GM08714 (cell line): ENCODE measurements around the gene PIAS4.

Experiments
- H3K4me3 ChIP-seq: fragments of 200-500 bp; sonication (Bioruptor generic); 2 replicates; pipeline ENCODE4 v1.5.1; 2014; ENCODE audit warnings: mild to moderate bottlenecking, low read length, inconsistent platforms
- ZNF274 ChIP-seq: IDR thresholded peaks from 2 replicates; pipeline ENCODE4 v1.6.1; 2012; ENCODE audit warnings: mild to moderate bottlenecking, low read depth, low read length

Gene PIAS4

GRCh38 chr19:4018140-4018613 lies 10.6 kb downstream of the PIAS4 start:
- TF ChIP-seq ZNF274: no peak
- no peak overlapping the region for H3K4me3 ChIP-seq

- H3K4me3 ChIP-seq: no peak overlapping the region
- TF ChIP-seq ZNF274: no peak
These were observed 11.4 kb downstream of the PIAS4 start for GRCh38 chr19:4018775-4019504.

GRCh38 chr19:4019578-4019977 lies 12.0 kb downstream of the PIAS4 start:
- TF ChIP-seq ZNF274: no peak
- H3K4me3 ChIP-seq: no peak overlapping the region

GRCh38 chr19:4023600-4024398 lies 16.3 kb downstream of the PIAS4 start:
- no peak for TF ChIP-seq ZNF274
- H3K4me3 ChIP-seq: no peak overlapping the region

- TF ChIP-seq ZNF274: no peak
- no peak overlapping the region for H3K4me3 ChIP-seq
These were observed 17.8 kb downstream of the PIAS4 start for GRCh38 chr19:4025317-4025716.

- no peak overlapping the region for H3K4me3 ChIP-seq
- no peak for TF ChIP-seq ZNF274
These were observed 19.6 kb downstream of the PIAS4 start for GRCh38 chr19:4027146-4027545.

GRCh38 chr19:4028334-4029246 lies 21.1 kb downstream of the PIAS4 start:
- no peak overlapping the region for H3K4me3 ChIP-seq
- TF ChIP-seq ZNF274: no peak

GRCh38 chr19:4029247-4029614 lies 21.7 kb downstream of the PIAS4 start:
- no peak for TF ChIP-seq ZNF274
- H3K4me3 ChIP-seq: no peak overlapping the region

- TF ChIP-seq ZNF274: no peak
- H3K4me3 ChIP-seq: no peak overlapping the region
These were observed 23.0 kb downstream of the PIAS4 start for GRCh38 chr19:4030552-4030951.

- TF ChIP-seq ZNF274: no peak
- H3K4me3 ChIP-seq: no peak overlapping the region
These were observed 23.4 kb downstream of the PIAS4 start for GRCh38 chr19:4030981-4031380.

- H3K4me3 ChIP-seq: no peak overlapping the region
- TF ChIP-seq ZNF274: no peak
These were observed 23.9 kb downstream of the PIAS4 start for GRCh38 chr19:4031420-4031819.

- no peak overlapping the region for H3K4me3 ChIP-seq
- TF ChIP-seq ZNF274: no peak
These were observed 24.9 kb downstream of the PIAS4 start for GRCh38 chr19:4032436-4032835.

- no peak for TF ChIP-seq ZNF274
- H3K4me3 ChIP-seq: no peak overlapping the region
These were observed 25.8 kb downstream of the PIAS4 start for GRCh38 chr19:4033028-4033956.
